DOHH2 (cell line): ENCODE data around the gene LHFPL4.

Experiments used
- CTCF ChIP-seq: fragments of 200-600 bp; sonication (generic); IDR thresholded peaks from one replicate; pipeline ENCODE4 v1.5.1; 2014; ENCODE audit warnings: antibody characterized with exemption, mild to moderate bottlenecking, low read depth, low read length; ENCODE audit not compliant: poor library complexity, severe bottlenecking
- EZH2phosphoT487 ChIP-seq: fragments of 200-600 bp; sonication (generic); IDR thresholded peaks from 2 replicates; pipeline ENCODE4 v1.6.1; 2017; ENCODE audit warnings: borderline replicate concordance, mild to moderate bottlenecking, antibody characterized with exemption, low read length, moderate library complexity, mixed read lengths

DNA sequence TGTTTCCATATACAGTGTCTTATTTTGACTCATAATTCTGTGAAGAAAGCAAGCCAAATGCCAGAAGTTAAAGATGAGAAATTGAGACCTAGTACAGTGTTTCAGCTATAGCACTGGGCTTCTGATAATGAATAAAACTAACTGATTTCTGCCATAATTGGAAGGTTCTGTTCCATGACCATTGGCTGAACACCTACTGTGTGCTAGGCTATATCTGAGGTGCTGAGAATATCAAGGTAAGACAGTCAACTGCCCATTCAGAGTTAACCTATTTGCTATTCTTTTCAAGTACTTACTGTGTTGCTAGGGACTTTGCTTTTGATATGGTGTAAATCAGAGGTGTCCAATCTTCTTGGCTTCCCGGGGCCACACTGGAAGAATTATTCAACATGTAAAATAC lies 73.4 kb downstream of the LHFPL4 start:
- no peak for TF ChIP-seq CTCF
- no peak for TF ChIP-seq EZH2phosphoT487
